CD4-positive, alpha-beta T cell treated with Interferon alpha-2 for 1 hour (primary cell): ENCODE data around the gene SORL1.

Experiments
- DNase-seq, 2 donors: peaks; one replicate each; pipeline ENCODE4 v3.0.0-alpha.2; 2020 to 2022

Gene SORL1

DNA sequence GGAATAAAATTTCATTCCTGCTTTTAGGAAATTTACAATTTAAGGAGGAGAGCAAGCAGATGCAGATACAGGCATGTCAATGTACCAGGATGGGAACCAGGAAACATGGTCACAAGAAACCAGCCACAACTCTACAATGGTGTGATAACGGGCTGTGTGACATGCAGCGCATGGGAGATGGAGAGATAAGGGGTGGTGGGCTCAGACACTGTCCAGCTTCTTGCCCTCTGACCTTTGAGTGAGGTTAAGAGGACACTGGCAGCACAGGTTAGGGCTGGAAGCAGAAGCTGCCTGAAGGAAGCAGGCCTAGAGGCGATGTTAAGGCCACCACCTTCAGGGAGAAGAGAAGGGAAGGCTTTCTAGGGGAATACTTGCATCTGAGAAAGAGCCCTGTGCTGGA is 3.0 kb downstream of the SORL1 start:
- DNase-seq, result no peak

DNA sequence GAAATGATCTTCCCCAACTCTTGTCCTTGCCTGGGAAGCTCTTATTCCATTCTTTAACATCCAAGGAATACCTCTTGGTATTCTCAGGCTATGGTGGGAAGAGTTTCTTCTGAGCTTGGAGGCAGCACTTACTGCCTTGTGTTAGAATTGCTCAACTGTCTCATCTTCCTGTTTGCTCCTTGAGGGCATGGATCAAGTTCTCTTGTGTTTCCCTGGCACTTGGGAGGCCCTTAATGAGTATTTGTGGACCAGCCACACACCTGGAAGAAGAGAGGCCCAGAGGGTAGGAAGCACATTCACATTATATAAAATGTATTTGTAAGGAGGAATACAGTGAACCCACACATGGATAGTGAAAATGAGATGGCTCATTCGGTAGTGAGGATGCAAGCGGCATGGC is 4.0 kb downstream of the SORL1 start:
- no peak for DNase-seq

- DNase-seq, result no peak
Observed at GRCh38 chr11:121456816-121457431, 4.8 kb downstream of the SORL1 start.

- no peak for DNase-seq
Observed at GRCh38 chr11:121458551-121458950, 6.4 kb downstream of the SORL1 start.

DNA sequence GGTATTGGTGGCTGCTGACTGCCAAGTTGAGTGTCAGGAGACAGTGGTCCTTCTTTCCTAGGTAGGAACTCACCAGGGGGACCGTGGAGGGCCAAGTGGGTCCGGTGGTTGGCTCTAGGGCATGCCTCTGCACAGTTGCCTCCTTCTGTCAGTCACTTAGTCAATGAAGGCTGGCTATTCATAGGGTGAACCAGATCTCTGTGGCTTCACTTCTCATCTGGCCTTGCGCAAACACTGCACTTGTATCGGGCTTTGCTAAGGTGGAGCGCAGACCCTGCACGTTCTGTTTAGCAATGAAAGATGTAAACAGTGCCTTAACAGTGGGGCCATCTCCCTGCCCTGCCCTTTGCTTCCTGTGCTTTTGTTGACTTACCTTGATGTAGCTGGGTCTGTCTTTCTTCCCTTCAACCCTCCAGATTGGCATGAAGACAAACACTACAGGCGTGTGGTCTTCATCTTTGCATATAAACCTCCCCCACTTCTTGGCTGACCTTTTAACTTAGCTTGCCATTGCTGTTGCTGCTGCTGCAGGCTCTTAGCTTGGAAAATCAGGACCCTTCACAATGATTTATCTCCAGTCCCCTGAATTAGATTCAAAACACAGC is 7.4 kb downstream of the SORL1 start:
- peak in 1 of 2 donors; percentile 55 for DNase-seq

- DNase-seq, result no peak
Observed at GRCh38 chr11:121460941-121461514, 8.9 kb downstream of the SORL1 start.

GRCh38 chr11:121461843-121462242 is 9.7 kb downstream of the SORL1 start:
- no peak for DNase-seq

DNA sequence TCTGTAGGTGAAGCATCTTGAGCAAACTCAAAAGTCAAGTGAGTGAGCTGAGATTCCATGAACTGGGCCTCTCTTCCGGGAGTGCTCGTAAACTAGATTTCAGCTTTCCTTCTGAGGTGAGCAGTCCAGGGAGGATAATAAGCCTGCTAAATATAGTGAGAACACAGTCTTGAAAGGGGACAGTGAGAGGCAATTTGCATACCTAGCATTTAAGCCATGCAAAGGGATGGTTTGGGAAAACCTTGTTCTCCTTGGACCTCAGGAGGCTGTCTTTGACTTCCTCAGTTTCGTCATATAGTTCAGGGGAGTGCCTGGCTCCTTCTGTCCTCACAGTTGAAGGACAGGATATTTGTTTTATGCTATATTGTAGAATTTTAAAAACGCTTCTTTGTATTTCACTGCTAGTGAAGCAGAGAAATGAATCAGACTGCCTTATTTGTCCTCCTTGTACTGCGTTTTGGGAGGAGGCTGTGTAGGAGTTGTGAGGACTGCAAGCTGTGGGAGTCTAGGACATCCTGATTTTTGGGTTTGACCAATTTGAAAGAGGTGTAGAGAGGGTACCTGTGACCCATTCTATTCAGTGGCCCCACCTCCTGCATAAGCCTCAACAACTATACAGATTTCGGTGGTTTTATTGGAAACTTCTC is 11.7 kb downstream of the SORL1 start:
- no peak for DNase-seq

- peak; percentile 30 to 67 for DNase-seq
Observed at GRCh38 chr11:121464352-121464946, 12.3 kb downstream of the SORL1 start.

DNA sequence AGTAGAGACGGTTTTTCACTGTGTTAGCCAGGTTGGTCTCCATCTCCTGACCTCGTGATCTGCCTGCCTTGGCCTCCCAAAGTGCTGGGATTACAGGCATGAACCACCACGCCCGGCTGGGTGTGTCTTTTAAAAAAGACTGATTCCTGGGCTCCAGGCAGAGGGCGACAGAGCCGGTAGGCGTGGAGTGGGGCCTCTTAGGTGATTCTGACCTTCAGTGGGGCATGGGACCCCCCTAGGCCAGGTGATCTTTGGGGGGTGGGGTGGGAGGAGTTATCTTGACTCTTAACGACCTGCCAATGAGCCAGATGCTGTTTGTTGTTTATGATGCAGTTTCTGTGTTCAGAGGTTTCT is 13.6 kb downstream of the SORL1 start:
- DNase-seq, result no peak

DNA sequence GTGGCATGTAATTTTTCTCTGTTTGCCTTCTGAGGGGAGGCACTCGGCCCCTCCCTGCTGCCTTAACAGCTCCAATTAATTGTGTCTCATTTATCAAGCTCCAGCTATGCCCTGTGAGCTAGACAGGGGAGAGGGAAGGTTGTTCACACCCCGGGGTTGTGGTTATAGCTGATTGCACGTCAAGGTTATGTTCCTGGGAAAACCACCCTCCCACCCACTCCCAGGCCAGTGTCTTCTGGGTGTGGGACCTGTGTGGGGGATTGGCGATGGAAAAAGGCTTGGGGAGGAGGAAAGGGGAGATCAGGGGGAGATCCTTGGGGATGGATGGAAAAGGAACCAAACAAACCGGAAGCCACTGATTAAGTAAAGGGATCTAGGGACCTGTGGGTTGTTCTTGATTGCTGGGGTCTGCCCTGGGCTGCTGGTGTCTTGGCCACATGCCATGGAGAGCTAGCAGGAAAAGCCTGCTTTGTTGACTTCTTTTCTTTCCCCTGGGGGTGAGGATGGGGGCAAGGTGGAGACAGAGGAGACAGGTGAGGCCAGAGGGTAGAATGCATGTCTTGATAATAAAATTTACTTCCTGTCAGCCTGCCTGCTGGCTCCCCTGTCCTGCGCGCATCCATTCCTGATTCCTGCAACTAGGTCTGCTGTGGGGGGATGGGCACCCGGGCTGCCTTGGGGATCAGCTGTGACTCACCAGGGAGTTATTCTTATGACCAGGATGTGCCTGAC is 14.1 kb downstream of the SORL1 start:
- peak in 1 of 2 donors; percentile 44 for DNase-seq

DNA sequence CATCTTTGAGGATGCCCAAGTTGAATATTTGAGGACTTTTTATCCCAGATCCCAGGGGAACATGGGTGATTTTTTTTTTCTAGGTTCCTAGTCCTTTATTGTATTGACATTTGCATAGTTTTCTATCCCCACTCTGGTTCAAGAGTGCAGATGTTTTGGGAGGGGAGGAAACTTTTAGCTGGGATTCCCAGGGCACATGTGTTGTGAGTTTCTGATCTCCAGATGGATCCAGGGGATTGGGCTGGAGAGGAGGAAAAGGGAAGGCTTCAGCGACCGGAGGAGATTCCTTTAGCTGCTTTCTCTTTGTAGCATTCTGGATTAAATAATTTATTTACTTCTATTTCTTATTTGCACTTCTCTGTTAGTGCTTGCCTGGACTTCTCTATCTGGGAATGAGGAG is 15.4 kb downstream of the SORL1 start:
- DNase-seq, result no peak

GRCh38 chr11:121467965-121468364 is 15.9 kb downstream of the SORL1 start:
- DNase-seq, result peak; percentile 62 to 76

DNA sequence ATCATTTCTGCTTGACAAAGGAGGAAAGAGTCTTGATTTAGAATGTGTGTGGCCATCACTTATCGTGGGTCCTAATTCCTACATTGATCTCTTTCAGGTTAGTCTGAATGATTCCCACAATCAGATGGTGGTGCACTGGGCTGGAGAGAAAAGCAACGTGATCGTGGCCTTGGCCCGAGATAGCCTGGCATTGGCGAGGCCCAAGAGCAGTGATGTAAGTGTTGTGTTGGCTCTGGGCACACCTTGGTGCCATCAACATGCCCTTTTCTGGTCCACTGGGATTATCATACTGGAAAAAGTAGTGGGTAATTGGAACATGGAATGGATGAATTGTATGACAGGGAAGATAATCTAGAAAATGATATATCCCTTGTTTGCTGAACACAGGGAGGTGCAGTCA is 17.8 kb downstream of the SORL1 start:
- DNase-seq, result no peak

DNA sequence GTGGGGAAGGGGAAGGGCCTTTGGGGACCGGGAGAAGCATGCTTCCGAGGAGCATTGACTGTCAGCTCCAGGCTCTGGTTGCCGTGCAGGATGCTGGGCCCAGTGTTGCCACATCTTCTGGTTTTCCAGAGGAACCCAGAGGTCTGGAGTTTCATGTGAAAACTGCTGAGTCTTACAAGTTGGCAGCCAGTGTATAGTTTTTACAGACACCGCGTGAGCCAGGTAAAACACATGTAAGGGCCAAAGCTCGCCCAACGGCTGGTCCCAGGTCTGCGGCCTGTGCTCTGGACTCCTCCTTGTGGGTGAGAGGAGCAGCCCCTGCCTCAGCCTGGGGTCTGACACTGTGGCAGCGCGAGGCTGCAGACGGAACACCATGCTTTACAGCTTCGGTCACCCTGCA is 19.1 kb downstream of the SORL1 start:
- DNase-seq, result no peak

- no peak for DNase-seq
Observed at GRCh38 chr11:121472312-121472711, 20.2 kb downstream of the SORL1 start.

DNA sequence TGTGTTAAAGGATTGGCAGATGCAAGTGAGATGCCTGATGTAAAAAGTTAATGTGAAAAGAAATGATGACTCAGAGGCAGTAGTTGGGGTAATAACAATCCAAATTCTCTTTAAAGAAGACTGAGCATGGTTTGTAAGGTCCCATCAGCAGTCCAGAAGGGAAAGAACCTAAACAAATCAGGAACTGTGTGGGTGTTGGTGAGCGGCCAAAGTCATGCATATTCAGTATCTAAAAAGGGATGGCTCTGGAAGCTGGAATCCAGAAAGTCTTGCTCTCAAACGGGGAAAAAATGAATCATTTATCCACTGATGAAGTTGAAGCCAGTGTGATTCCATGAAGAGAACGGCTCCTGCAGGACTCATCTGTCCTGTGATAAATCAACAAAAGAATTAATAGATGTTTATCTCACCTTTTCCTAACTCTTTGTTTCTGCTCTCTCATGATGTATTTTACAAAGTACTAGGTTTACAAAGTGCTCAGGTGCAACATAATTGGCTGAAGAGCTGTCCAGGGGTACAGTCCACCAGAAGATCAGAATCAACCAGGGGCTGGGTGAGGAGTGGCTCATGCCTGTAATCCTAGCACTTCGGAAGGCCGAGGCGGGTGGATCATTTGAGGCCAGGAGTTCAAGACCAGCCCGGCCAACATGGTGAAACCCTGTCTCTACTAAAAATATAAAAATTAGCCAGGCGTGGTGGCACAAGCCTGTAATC is 21.1 kb downstream of the SORL1 start:
- no peak for DNase-seq

- DNase-seq, result no peak
Observed at GRCh38 chr11:121474680-121475079, 22.6 kb downstream of the SORL1 start.

GRCh38 chr11:121476379-121477032 is 24.4 kb downstream of the SORL1 start:
- DNase-seq, result no peak

GRCh38 chr11:121478226-121478894 is 26.2 kb downstream of the SORL1 start:
- DNase-seq, result no peak
